DOHH2 (cell line): ENCODE measurements around the gene EEIG2.
"Not testable (repeated sequence)": the region's sequence is repeated elsewhere in the genome, so short reads cannot be mapped to it uniquely, and the experiment has no call there.

Experiments
- EZH2phosphoT487 ChIP-seq: fragments of 200-600 bp; sonication (generic); IDR thresholded peaks from 2 replicates; pipeline ENCODE4 v1.6.1; 2017; ENCODE audit warnings: borderline replicate concordance, mild to moderate bottlenecking, antibody characterized with exemption, low read length, moderate library complexity, mixed read lengths
- TF ChIP-seq, protein P1 (sequence below): fragments of 200-600 bp; sonication (generic); IDR thresholded peaks from one replicate; pipeline ENCODE4 v1.5.1; 2014; ENCODE audit warnings: antibody characterized with exemption, mild to moderate bottlenecking, low read depth, low read length; ENCODE audit not compliant: poor library complexity, severe bottlenecking

DNA sequence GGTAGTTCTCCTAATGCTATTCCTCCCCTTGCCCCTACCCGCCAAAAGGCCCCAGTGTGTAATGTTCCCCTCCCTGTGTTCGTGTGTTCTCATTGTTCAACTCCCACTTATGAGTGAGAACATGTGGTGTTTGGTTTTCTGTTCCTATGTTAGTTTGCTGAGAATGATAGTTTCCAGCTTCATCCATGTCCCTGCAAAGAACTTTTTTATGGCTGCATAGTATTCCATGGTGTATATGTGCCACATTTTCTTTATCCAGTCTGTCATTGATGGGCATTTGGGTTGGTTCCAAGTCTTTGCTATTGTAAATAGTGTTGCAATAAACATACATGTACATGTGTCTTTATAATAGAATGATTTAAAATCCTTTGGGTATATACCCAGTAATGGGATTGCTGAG lies 46.0 kb upstream of the EEIG2 start:
- TF ChIP-seq, protein P1, sequence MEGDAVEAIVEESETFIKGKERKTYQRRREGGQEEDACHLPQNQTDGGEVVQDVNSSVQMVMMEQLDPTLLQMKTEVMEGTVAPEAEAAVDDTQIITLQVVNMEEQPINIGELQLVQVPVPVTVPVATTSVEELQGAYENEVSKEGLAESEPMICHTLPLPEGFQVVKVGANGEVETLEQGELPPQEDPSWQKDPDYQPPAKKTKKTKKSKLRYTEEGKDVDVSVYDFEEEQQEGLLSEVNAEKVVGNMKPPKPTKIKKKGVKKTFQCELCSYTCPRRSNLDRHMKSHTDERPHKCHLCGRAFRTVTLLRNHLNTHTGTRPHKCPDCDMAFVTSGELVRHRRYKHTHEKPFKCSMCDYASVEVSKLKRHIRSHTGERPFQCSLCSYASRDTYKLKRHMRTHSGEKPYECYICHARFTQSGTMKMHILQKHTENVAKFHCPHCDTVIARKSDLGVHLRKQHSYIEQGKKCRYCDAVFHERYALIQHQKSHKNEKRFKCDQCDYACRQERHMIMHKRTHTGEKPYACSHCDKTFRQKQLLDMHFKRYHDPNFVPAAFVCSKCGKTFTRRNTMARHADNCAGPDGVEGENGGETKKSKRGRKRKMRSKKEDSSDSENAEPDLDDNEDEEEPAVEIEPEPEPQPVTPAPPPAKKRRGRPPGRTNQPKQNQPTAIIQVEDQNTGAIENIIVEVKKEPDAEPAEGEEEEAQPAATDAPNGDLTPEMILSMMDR: not testable (repeated sequence)
- TF ChIP-seq EZH2phosphoT487: not testable (repeated sequence)
